Loucy (cell line): Measurements from ENCODE around the gene RNF157.

Source experiments
- CTCF ChIP-seq: fragments of 200-600 bp; sonication (generic); conservative IDR thresholded peaks from 2 replicates; pipeline ENCODE4 v1.5.1; 2014; ENCODE audit warnings: mild to moderate bottlenecking, antibody characterized with exemption, low read length
- EZH2phosphoT487 ChIP-seq: fragments of 200-600 bp; IDR thresholded peaks from 2 replicates; pipeline ENCODE4 v1.6.1; 2018; ENCODE audit warnings: antibody characterized with exemption, mild to moderate bottlenecking, moderate library complexity, borderline replicate concordance

GRCh38 chr17:76268015-76268749 is 27.9 kb upstream of the RNF157 start:
- TF ChIP-seq CTCF (no peak), EZH2phosphoT487 (no peak)
